GM12878 (cell line): Measurements from ENCODE around the gene TNRC6C. TPM values are rescaled to one million over a fixed set of nuclear protein-coding genes. Genes with fewer than 3 reads are reported as not detected.

Experiments
- ASH2L ChIP-seq: fragments of 300-600, 200-600 bp; sonication (generic); IDR thresholded peaks from 2 replicates; pipeline ENCODE4 v1.6.1; 2017; ENCODE audit warnings: low read depth, mild to moderate bottlenecking, borderline replicate concordance
- CHD1 ChIP-seq: IDR thresholded peaks from 2 replicates; pipeline ENCODE4 v1.6.1; 2012; ENCODE audit warnings: low read depth, low read length, improper control_type of control experiment
- E4F1 ChIP-seq: fragments of 450-650 bp; IDR thresholded peaks from 2 replicates; pipeline ENCODE4 v1.6.1; 2018; ENCODE audit warnings: borderline replicate concordance, mild to moderate bottlenecking; ENCODE audit not compliant: partially characterized antibody
- EGR1 ChIP-seq, 2 experiments: IDR thresholded peaks; 1 replicate in 1 of 2; 2 replicates in 1 of 2; pipeline ENCODE4 v1.6.1; 2011 to 2012; ENCODE audit warnings: low read depth in 2 of 2, low read length in 2 of 2, borderline replicate concordance in 1 of 2, mild to moderate bottlenecking in 1 of 2, moderate library complexity in 1 of 2
- GATAD2B ChIP-seq: fragments of 450-650 bp; conservative IDR thresholded peaks from 2 replicates; pipeline ENCODE4 v1.6.1; 2017; ENCODE audit warnings: low read depth, mild to moderate bottlenecking, moderate library complexity
- HDGF ChIP-seq: fragments of 450-650 bp; IDR thresholded peaks from 2 replicates; pipeline ENCODE4 v1.6.1; 2016; ENCODE audit warnings: antibody characterized with exemption
- IRF3 ChIP-seq: fragments of 450-650 bp; IDR thresholded peaks from 2 replicates; pipeline ENCODE4 v1.6.1; 2014; ENCODE audit warnings: mild to moderate bottlenecking
- JUND ChIP-seq: IDR thresholded peaks from 2 replicates; pipeline ENCODE4 v1.6.1; 2012; ENCODE audit warnings: low read depth, mild to moderate bottlenecking, low read length, improper control_type of control experiment, moderate library complexity
- LARP7 ChIP-seq: fragments of 450-650 bp; IDR thresholded peaks from 2 replicates; pipeline ENCODE4 v1.6.1; 2017; ENCODE audit warnings: mild to moderate bottlenecking
- POU2F2 ChIP-seq: IDR thresholded peaks from 3 replicates; pipeline ENCODE4 v1.6.1; 2011; ENCODE audit warnings: low read depth, mild to moderate bottlenecking, low read length, borderline replicate concordance
- RELB ChIP-seq: fragments of 450-650 bp; IDR thresholded peaks from 2 replicates; pipeline ENCODE4 v1.6.1; 2017; ENCODE audit warnings: low read depth, mild to moderate bottlenecking, moderate library complexity
- SKIL ChIP-seq: fragments of 450-650 bp; IDR thresholded peaks from 2 replicates; pipeline ENCODE4 v1.6.1; 2017; ENCODE audit warnings: mild to moderate bottlenecking, low read depth, inconsistent platforms; ENCODE audit not compliant: poor library complexity, severe bottlenecking
- STAT1 ChIP-seq: fragments of 450-650 bp; conservative IDR thresholded peaks from 2 replicates; pipeline ENCODE4 v1.6.1; 2014; ENCODE audit warnings: antibody characterized with exemption, mild to moderate bottlenecking
- SUPT20H ChIP-seq: IDR thresholded peaks from 2 replicates; pipeline ENCODE4 v1.6.1; 2011; ENCODE audit warnings: low read depth, mild to moderate bottlenecking, low read length, moderate library complexity, borderline replicate concordance; ENCODE audit not compliant: control insufficient read depth
- TARDBP ChIP-seq: IDR thresholded peaks from 2 replicates; pipeline ENCODE4 v1.6.1; 2016; ENCODE audit warnings: borderline replicate concordance
- TCF3 ChIP-seq: IDR thresholded peaks from 2 replicates; pipeline ENCODE4 v1.6.1; 2012; ENCODE audit warnings: low read depth, mild to moderate bottlenecking, low read length, borderline replicate concordance; ENCODE audit not compliant: insufficient read depth
- YBX1 ChIP-seq: fragments of 450-650 bp; IDR thresholded peaks from 2 replicates; pipeline ENCODE4 v1.6.1; 2016; ENCODE audit warnings: antibody characterized with exemption
- ZNF687 ChIP-seq: fragments of 450-650 bp; IDR thresholded peaks from 2 replicates; pipeline ENCODE4 v1.6.1; 2017; ENCODE audit warnings: mild to moderate bottlenecking, moderate library complexity
- polyA plus RNA-seq, 11 experiments: library from polyadenylated mRNA; depleted of rRNA in 4 of 11; unstranded in 6 of 11; stranded (reverse) in 5 of 11; fragments of >200 nt; fragmentation: Nextera tagmentation in 4 of 11; fragmentation: Illumina TruSeq in 1 of 11; extraction: Ambion mirVana in 4 of 11; extraction: Trizol in 1 of 11; gene quantifications; 1 replicate in 1 of 11; 2 replicates in 10 of 11; pipeline versions ENCODE4 v1.2.1 to v1.2.3, GENCODE V29; 2011 to 2016; ENCODE audit warnings: inconsistent platforms in 2 of 11, missing spikeins in 2 of 11, low read depth in 1 of 11
- total RNA-seq, 4 experiments: library from RNA; depleted of rRNA in 3 of 4; stranded (reverse); fragments of >200 nt in 3 of 4; fragmentation: Illumina TruSeq in 1 of 4; extraction: Trizol in 1 of 4; gene quantifications; 2 replicates each; pipeline versions ENCODE4 v1.2.1 to v1.2.3, GENCODE V29; 2013 to 2021

TNRC6C gene
- total and polyA plus RNA-seq, 10 of the 15 experiments (the other 5 are each of a cell fraction or from before 2014, with no cell fraction given), result 0.40 to 6.1 (median 0.96) TPM

- TF ChIP-seq JUND (no peak), ZNF687 (no peak), HDGF (no peak; the same call in 1 of the 2 replicates), POU2F2 (no peak), GATAD2B (peak; percentile 43; the same call in 1 of the 2 replicates), YBX1 (no peak), SKIL (no peak), IRF3 (no peak), TCF3 (no peak), TARDBP (no peak), ASH2L (no peak), CHD1 (no peak), STAT1 (no peak), E4F1 (no peak), SUPT20H (no peak), EGR1 (IDR thresholded peaks at IDR 0.05; ENCODE audit: borderline replicate concordance in 1 of 2, low read depth in 2 of 2, low read length in 2 of 2) (no peak), LARP7 (no peak), RELB (no peak)
Observed at GRCh38 chr17:78120971-78121800, 162.7 kb downstream of the TNRC6C start (continued).
